Fibroblast of lung (primary cell): ENCODE results near the gene CHD6. TPM values are rescaled to one million over a fixed set of nuclear protein-coding genes. Genes with fewer than 3 reads are reported as not detected.

Experiments
- DNase-seq, 2 donors: peaks; one replicate each; pipeline versions ENCODE4 v3.0.0 to v3.0.0-alpha.2; 2010; ENCODE audit warnings: low read depth in 2 of 2
- H2AFZ ChIP-seq: 2 replicates; pipeline ENCODE4 v1.5.1; 2012; ENCODE audit warnings: low read length, control low read depth, inconsistent platforms
- H3K27ac ChIP-seq: 2 replicates; pipeline ENCODE4 v1.5.1; 2011; ENCODE audit warnings: low read length, control low read depth; ENCODE audit not compliant: insufficient read depth
- H3K27me3 ChIP-seq: 2 replicates; pipeline ENCODE4 v1.5.1; 2011; ENCODE audit warnings: mild to moderate bottlenecking, low read length; ENCODE audit not compliant: control insufficient read depth, insufficient read depth
- H3K36me3 ChIP-seq: 2 replicates; pipeline ENCODE4 v1.5.1; 2011; ENCODE audit warnings: low read length; ENCODE audit not compliant: control insufficient read depth, insufficient read depth
- H3K4me1 ChIP-seq: 2 replicates; pipeline ENCODE4 v1.5.1; 2011; ENCODE audit warnings: low read length; ENCODE audit not compliant: control insufficient read depth, insufficient read depth; ENCODE audit errors: extremely low read depth
- H3K4me2 ChIP-seq: 2 replicates; pipeline ENCODE4 v1.5.1; 2011; ENCODE audit warnings: low read length, control low read depth; ENCODE audit not compliant: insufficient read depth; ENCODE audit errors: extremely low read depth
- H3K4me3 ChIP-seq, 4 experiments: fragments of 200-600 bp in 1 of 4; sonication (generic) in 1 of 4; replicated peaks in 1 of 4; 2 replicates each; pipeline ENCODE4 v1.5.1; 2011 to 2016; ENCODE audit warnings: low read length in 4 of 4, low read depth in 3 of 4, mild to moderate bottlenecking in 3 of 4, control low read depth in 2 of 4, inconsistent platforms in 1 of 4, mixed read lengths in 1 of 4; ENCODE audit not compliant: insufficient read depth in 1 of 4; ENCODE audit errors: control extremely low read depth in 1 of 4
- H3K79me2 ChIP-seq: 2 replicates; pipeline ENCODE4 v1.5.1; 2012; ENCODE audit warnings: mild to moderate bottlenecking, low read length, inconsistent platforms; ENCODE audit not compliant: control insufficient read depth, insufficient read depth
- H3K9ac ChIP-seq: 2 replicates; pipeline ENCODE4 v1.5.1; 2011; ENCODE audit warnings: mild to moderate bottlenecking, low read length, control low read depth; ENCODE audit not compliant: insufficient read depth
- H3K9me3 ChIP-seq: 2 replicates; pipeline ENCODE4 v1.5.1; 2012; ENCODE audit warnings: low read depth, low read length; ENCODE audit not compliant: control insufficient read depth, insufficient read depth
- H4K20me1 ChIP-seq: 2 replicates; pipeline ENCODE4 v1.5.1; 2011; ENCODE audit warnings: low read length; ENCODE audit not compliant: control insufficient read depth, insufficient read depth; ENCODE audit errors: extremely low read depth
- EZH2 ChIP-seq: IDR thresholded peaks from 2 replicates; pipeline ENCODE4 v1.5.1; 2012; ENCODE audit warnings: low read length, control low read depth, mild to moderate bottlenecking; ENCODE audit errors: missing control alignments
- polyA plus RNA-seq, 2 donors: library from polyadenylated mRNA; depleted of rRNA in 1 of 2; stranded (reverse) in 1 of 2; unstranded in 1 of 2; fragments of >200 nt; gene quantifications; 2 replicates each; pipeline ENCODE4 v1.2.1, GENCODE V29; 2011 to 2012; ENCODE audit warnings: missing spikeins in 1 of 2
- total RNA-seq: library from RNA; depleted of rRNA; stranded (reverse); fragments of >200 nt; gene quantifications from 2 replicates; pipeline ENCODE4 v1.2.1, GENCODE V29; 2014
- TF ChIP-seq, protein P1 (sequence below), 2 donors: IDR thresholded peaks in 1 of 2; conservative IDR thresholded peaks in 1 of 2; 1 replicate in 1 of 2; 2 replicates in 1 of 2; pipeline ENCODE4 v1.5.1; 2011 to 2012; ENCODE audit warnings: low read length in 2 of 2, control low read depth in 1 of 2, inconsistent platforms in 1 of 2, low read depth in 1 of 2, mild to moderate bottlenecking in 1 of 2

The CHD6 gene
- total and polyA plus RNA-seq, 2 donors (not counting 1 experiment from before 2014, with no cell fraction given): 13.4 to 25.9 TPM

DNA sequence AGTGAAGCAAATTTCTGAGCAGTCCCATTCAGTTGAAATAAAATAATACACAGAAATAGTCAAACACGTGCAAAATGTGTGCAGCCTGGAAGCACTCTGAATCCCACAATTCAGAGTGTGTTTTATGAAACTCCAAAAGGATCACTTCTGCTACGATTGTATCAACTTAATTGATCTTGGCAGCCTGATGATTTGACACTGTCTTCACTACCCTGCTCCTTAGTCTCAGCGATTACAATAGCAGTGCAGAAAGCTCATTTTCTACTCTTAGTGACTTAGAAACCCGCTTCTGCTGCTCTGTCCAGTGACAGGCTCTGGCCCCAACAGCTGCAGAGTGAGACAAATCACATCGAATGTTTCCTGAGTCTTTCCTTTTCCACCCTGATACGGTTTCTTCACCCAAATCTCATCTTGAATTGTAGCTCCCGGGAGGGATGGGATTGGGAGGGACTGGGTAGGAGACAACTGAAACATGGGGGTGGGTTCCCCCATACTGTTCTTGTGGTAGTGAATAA, 235.3 kb downstream of the CHD6 start:
- no peak for DNase-seq
- no peaks in the 10 kb centered on the region for H3K36me3 ChIP-seq
- H4K20me1 ChIP-seq: no peaks in the 10 kb centered on the region
- no peaks in the 10 kb centered on the region for H3K79me2 ChIP-seq
- peaks cover 10% of the 10 kb centered on the region for H3K27me3 ChIP-seq
- TF ChIP-seq, protein P1, sequence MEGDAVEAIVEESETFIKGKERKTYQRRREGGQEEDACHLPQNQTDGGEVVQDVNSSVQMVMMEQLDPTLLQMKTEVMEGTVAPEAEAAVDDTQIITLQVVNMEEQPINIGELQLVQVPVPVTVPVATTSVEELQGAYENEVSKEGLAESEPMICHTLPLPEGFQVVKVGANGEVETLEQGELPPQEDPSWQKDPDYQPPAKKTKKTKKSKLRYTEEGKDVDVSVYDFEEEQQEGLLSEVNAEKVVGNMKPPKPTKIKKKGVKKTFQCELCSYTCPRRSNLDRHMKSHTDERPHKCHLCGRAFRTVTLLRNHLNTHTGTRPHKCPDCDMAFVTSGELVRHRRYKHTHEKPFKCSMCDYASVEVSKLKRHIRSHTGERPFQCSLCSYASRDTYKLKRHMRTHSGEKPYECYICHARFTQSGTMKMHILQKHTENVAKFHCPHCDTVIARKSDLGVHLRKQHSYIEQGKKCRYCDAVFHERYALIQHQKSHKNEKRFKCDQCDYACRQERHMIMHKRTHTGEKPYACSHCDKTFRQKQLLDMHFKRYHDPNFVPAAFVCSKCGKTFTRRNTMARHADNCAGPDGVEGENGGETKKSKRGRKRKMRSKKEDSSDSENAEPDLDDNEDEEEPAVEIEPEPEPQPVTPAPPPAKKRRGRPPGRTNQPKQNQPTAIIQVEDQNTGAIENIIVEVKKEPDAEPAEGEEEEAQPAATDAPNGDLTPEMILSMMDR (conservative IDR thresholded peaks at IDR 0.05 in 1 of 2, IDR thresholded peaks at IDR 0.05 in 1 of 2; ENCODE audit: low read depth in 1 of 2, low read length in 2 of 2): no peak
- no peak for TF ChIP-seq EZH2
- H3K4me2 ChIP-seq: no peak overlapping the region
- no peak overlapping the region for H2AFZ ChIP-seq
- H3K4me1 ChIP-seq: no peaks in the 10 kb centered on the region
- H3K4me3 ChIP-seq: no peak overlapping the region
- no peak overlapping the region for H3K27ac ChIP-seq
- no peaks in the 10 kb centered on the region for H3K9me3 ChIP-seq
- no peak overlapping the region for H3K9ac ChIP-seq

DNA sequence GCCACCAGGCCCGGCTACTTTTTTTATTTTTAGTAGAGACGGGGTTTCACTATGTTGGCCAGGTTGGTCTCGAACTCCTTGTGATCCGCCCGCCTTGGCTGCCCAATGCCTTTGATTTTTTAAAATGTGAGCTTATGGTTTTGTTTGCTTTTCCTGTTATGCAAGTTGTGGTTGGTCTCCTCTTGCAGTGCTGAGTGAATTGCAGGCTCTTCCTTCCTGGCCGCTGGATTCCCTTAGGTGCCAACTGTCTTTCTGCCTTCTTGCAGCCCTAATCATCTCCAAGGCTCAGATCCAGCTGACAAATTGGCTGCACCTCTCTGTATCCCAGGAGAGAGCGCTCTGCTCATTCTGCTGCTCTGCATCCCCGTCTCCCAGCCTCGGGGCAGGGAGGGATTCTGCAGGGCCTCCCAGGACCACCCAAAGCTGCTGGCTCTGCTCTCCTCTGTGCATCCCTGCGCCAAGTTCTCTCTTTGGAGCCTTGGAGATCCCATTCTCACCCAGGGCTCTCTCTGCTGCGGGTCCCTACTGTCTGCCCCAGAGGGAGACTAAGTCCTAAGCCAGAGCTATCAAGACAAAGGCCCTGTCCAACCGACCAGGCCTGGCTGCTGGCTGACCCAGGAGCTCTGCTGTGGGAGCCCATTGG, 237.5 kb downstream of the CHD6 start:
- no peak overlapping the region for H3K4me2 ChIP-seq
- H3K36me3 ChIP-seq: no peaks in the 10 kb centered on the region
- H3K4me1 ChIP-seq: no peaks in the 10 kb centered on the region
- TF ChIP-seq EZH2: no peak
- TF ChIP-seq, protein P1 (conservative IDR thresholded peaks at IDR 0.05 in 1 of 2, IDR thresholded peaks at IDR 0.05 in 1 of 2; ENCODE audit: low read depth in 1 of 2, low read length in 2 of 2): no peak
- no peaks in the 10 kb centered on the region for H4K20me1 ChIP-seq
- H3K9me3 ChIP-seq: no peaks in the 10 kb centered on the region
- no peaks in the 10 kb centered on the region for H3K79me2 ChIP-seq
- H3K4me3 ChIP-seq: no peak overlapping the region
- DNase-seq: no peak
- no peak overlapping the region for H3K27ac ChIP-seq
- H3K9ac ChIP-seq: no peak overlapping the region
- H2AFZ ChIP-seq: no peak overlapping the region
- H3K27me3 ChIP-seq: peaks cover 12% of the 10 kb centered on the region

DNA sequence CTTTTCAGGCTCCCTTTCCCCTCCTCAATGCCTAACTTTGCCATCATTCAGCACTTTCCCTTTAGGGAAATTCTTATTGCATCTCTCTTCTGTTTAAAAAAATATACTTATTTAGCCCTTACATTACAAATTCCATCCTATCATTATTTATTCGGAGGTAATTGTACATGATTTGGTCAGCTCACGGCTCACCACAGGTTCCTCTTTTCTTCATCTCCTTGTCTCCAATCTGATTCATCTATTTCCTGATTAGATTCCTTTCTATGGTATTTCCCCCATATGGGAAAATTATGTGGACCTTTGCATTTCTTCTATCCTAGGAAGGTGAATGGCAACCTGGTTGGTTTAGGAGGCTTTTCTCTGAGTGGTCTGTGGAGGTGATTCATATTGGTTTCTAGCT, 238.6 kb downstream of the CHD6 start:
- no peak overlapping the region for H3K4me2 ChIP-seq
- no peak overlapping the region for H3K4me3 ChIP-seq
- no peak overlapping the region for H3K9ac ChIP-seq
- no peaks in the 10 kb centered on the region for H3K79me2 ChIP-seq
- TF ChIP-seq, protein P1 (conservative IDR thresholded peaks at IDR 0.05 in 1 of 2, IDR thresholded peaks at IDR 0.05 in 1 of 2; ENCODE audit: low read depth in 1 of 2, low read length in 2 of 2): no peak
- TF ChIP-seq EZH2: no peak
- H3K27ac ChIP-seq: no peak overlapping the region
- H3K9me3 ChIP-seq: no peaks in the 10 kb centered on the region
- no peaks in the 10 kb centered on the region for H3K4me1 ChIP-seq
- no peak for DNase-seq
- no peak overlapping the region for H2AFZ ChIP-seq
- H3K36me3 ChIP-seq: no peaks in the 10 kb centered on the region
- H3K27me3 ChIP-seq: peaks cover 12% of the 10 kb centered on the region
- H4K20me1 ChIP-seq: no peaks in the 10 kb centered on the region
